ENCODE results near the gene PSAP. TPM values are rescaled to one million over a fixed set of nuclear protein-coding genes. Genes with fewer than 3 reads are reported as not detected.
A peak's percentile ranks its signal among the peaks of the same experiment; 100 is the strongest.

The PSAP gene
- polyA plus RNA-seq, 3 donors = 3,391 to 8,673 (median 7,346) TPM

- peak overlapping the region; percentile 96 to 98 (median 98) for H3K27ac Mint-ChIP-seq
- H3K27ac ChIP-seq (ENCODE audit: low read depth in 1 of 2, low read length in 2 of 2) = peak overlapping the region; percentile 90 to 92
- DNase-seq = peak; percentile 63 to 87 (median 82)
- no peak overlapping the region for H2AFZ ChIP-seq (ENCODE audit: insufficient read depth, low read depth, low read length, poor library complexity, severe bottlenecking)
- peaks cover 62 to 75% of the 10 kb centered on the region in 2 donors for H3K36me3 Mint-ChIP-seq
- TF ChIP-seq CTCF (IDR thresholded peaks at IDR 0.05) = no peak
- 0% methylated on average over 1 of the region's 3 CpGs for WGBS (ENCODE audit: insufficient coverage)
- peak overlapping the region; percentile 99 for H3K4me2 ChIP-seq (replicated peaks; ENCODE audit: extremely low read depth, low read length, poor library complexity, severe bottlenecking)
- peaks cover 0 to 3% (median 2%) of the 10 kb centered on the region in 3 donors for H3K27me3 Mint-ChIP-seq (ENCODE audit: low read depth in 3 of 3)
- peaks cover 75% of the 10 kb centered on the region for H3K4me1 Mint-ChIP-seq
- H3K4me1 ChIP-seq (ENCODE audit: control insufficient read depth in 1 of 2, insufficient read depth in 2 of 2, low read length in 2 of 2) = peaks cover 68 to 86% of the 10 kb centered on the region in 2 donors
- H3K4me3 Mint-ChIP-seq = peak overlapping the region; percentile 97 to 98
- intact Hi-C loops (cut with micrococcal nuclease) = loop anchor here in 1 of 2 donors (2.0 to 10.0 kb wide), 4 partner anchors 17 to 395 kb away; no protein-coding TSS in a partner anchor
- H3K79me2 ChIP-seq (ENCODE audit: insufficient read depth, low read length) = peaks cover 100% of the 10 kb centered on the region
- H3K9me3 ChIP-seq (replicated peaks in 1 of 2; ENCODE audit: control insufficient read depth in 1 of 2, insufficient read depth in 1 of 2, low read length in 2 of 2) = no peaks in the 10 kb centered on the region
- H3K4me3 ChIP-seq (replicated peaks in 1 of 3; ENCODE audit: low read depth in 2 of 3, low read length in 3 of 3) = peak overlapping the region; percentile 93 to 99 (median 98)
- H3K9me3 Mint-ChIP-seq = peaks cover 0 to 4% (median 0%) of the 10 kb centered on the region in 7 donors
- peaks cover 84% of the 10 kb centered on the region for H4K20me1 ChIP-seq (ENCODE audit: insufficient read depth, low read length)
- H3K27me3 ChIP-seq (ENCODE audit: control insufficient read depth in 2 of 2, insufficient read depth in 2 of 2, low read length in 2 of 2) = no peaks in the 10 kb centered on the region
- peaks cover 58 to 73% of the 10 kb centered on the region in 2 donors for H3K36me3 ChIP-seq (replicated peaks in 1 of 2; ENCODE audit: control insufficient read depth in 1 of 2, insufficient read depth in 2 of 2, low read length in 2 of 2)
- H3K9ac ChIP-seq (ENCODE audit: insufficient read depth, low read length, poor library complexity, severe bottlenecking) = peak overlapping the region; percentile 93
Measured at GRCh38 chr10:71770255-71770654, 80.8 kb downstream of the PSAP start.

GRCh38 chr10:71769279-71769823, 81.7 kb downstream of the PSAP start:
- Histone ChIP-seq H2AFZ (ENCODE audit: insufficient read depth, low read depth, low read length, poor library complexity, severe bottlenecking) (no peak overlapping the region), H3K36me3 (replicated peaks in 1 of 2; ENCODE audit: control insufficient read depth in 1 of 2, insufficient read depth in 2 of 2, low read length in 2 of 2) (peaks cover 67 to 82% of the 10 kb centered on the region in 2 donors), H3K9me3 (replicated peaks in 1 of 2; ENCODE audit: control insufficient read depth in 1 of 2, insufficient read depth in 1 of 2, low read length in 2 of 2) (no peaks in the 10 kb centered on the region), H3K4me2 (replicated peaks; ENCODE audit: extremely low read depth, low read length, poor library complexity, severe bottlenecking) (peak overlapping the region; percentile 99), H3K9ac (ENCODE audit: insufficient read depth, low read length, poor library complexity, severe bottlenecking) (peak overlapping the region; percentile 93), H3K4me3 (replicated peaks in 1 of 3; ENCODE audit: low read depth in 2 of 3, low read length in 3 of 3) (peak overlapping the region; percentile 93 to 99 (median 98)), H3K4me1 (ENCODE audit: control insufficient read depth in 1 of 2, insufficient read depth in 2 of 2, low read length in 2 of 2) (peaks cover 68 to 86% of the 10 kb centered on the region in 2 donors), H3K79me2 (ENCODE audit: insufficient read depth, low read length) (peaks cover 100% of the 10 kb centered on the region), H4K20me1 (ENCODE audit: insufficient read depth, low read length) (peaks cover 90% of the 10 kb centered on the region), H3K27ac (ENCODE audit: low read depth in 1 of 2, low read length in 2 of 2) (peak overlapping the region; percentile 90 to 92), H3K27me3 (ENCODE audit: control insufficient read depth in 2 of 2, insufficient read depth in 2 of 2, low read length in 2 of 2) (no peaks in the 10 kb centered on the region)
- peak; percentile 56 to 88 (median 59) for DNase-seq
- intact Hi-C loops (cut with micrococcal nuclease) = loop anchor here in 1 of 2 donors (5.0 kb wide), 1 partner anchor 42 kb away; no protein-coding TSS in a partner anchor
- peaks cover 0 to 4% (median 2%) of the 10 kb centered on the region in 3 donors for H3K27me3 Mint-ChIP-seq (ENCODE audit: low read depth in 3 of 3)
- no peak for TF ChIP-seq CTCF (IDR thresholded peaks at IDR 0.05)
- WGBS (ENCODE audit: insufficient coverage) = 10% methylated on average over 1 of the region's 5 CpGs
- H3K36me3 Mint-ChIP-seq = peaks cover 70 to 84% of the 10 kb centered on the region in 2 donors
- H3K27ac Mint-ChIP-seq = peak overlapping the region; percentile 96 to 98 (median 98)
- peak overlapping the region; percentile 97 to 98 for H3K4me3 Mint-ChIP-seq
- H3K4me1 Mint-ChIP-seq = peaks cover 75% of the 10 kb centered on the region
- H3K9me3 Mint-ChIP-seq = peaks cover 0 to 4% (median 0%) of the 10 kb centered on the region in 7 donors
